ENCODE results near the gene PGBD2. TPM values are rescaled to one million over a fixed set of nuclear protein-coding genes. Genes with fewer than 3 reads are reported as not detected.
A peak's percentile ranks its signal among the peaks of the same experiment; 100 is the strongest.

Gene PGBD2
- total and polyA plus RNA-seq, 2 of the 13 experiments (the other 11 are each of a cell fraction or from before 2014, with no cell fraction given): 6.0 to 7.4 TPM

DNA sequence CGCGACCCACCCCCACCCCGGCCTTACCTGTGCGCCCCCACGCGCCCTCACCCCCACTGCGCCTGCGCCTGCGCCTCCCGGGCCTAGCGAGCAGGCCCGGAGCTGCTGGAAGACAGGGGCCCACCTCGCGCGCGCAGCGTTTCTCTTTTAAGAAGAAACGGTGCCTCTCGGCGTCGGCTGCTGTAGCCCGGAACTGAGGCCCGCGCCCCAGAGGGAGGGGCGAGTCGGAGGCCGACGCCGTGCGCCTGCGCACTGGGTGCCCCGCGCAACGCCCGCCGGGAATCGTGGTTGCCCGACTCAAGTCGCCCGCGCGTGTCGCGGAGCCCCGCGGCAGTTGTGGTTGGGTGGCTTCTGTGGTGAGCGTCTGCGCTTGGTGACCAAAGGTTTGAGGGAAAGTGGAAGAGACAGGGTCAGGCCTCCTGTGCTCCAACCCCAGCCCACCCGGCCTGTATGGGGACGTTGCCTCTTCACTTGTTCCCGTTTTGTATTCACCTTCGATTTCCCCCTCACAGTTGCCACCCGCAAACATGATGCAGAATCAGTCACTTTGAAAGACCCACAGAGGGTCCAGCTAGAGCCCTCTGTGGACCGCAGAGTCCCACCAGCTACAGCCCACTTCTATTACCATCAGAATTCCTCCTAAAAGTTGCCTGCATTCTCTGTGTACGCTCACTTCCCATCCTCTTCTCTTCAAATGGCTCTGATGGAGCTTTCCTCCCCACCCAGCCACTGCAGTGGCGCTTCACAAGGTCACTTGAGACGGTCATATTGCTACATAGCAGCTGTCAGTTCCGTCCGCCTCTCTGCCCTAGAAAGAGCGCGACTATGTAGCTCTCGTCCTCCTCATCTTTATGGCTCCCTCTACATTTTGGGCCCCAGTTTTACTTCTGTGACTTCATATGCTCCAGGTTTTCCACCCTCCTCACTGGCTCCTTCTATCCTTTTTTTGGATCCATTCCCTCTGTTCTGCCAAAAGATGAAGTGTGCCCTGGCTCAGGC, 46.8 kb upstream of the PGBD2 start, which contains the start of gene ZNF692 (continued):
- peak; percentile 39; the same call in 1 of the 2 replicates for TF ChIP-seq ISL2 (CRISPR knock-in tag; IDR thresholded peaks at IDR 0.05)
- TF ChIP-seq ZNF709 (CRISPR knock-in tag; IDR thresholded peaks at IDR 0.05): peak; percentile 39; the same call in 1 of the 2 replicates
- peak; percentile 55 for TF ChIP-seq RBM39 (IDR thresholded peaks at IDR 0.05; ENCODE audit: low read depth, low read length, poor library complexity, severe bottlenecking)
- TF ChIP-seq POLR2G (IDR thresholded peaks at IDR 0.05; ENCODE audit: low read depth, low read length): peak; percentile 92
- TF ChIP-seq ZFP37 (CRISPR knock-in tag; IDR thresholded peaks at IDR 0.05; ENCODE audit: borderline replicate concordance): no peak
- 0 out of 2 replicates have a peak, but pooled peaks have one; percentile 26 for TF ChIP-seq MXD4 (CRISPR knock-in tag; IDR thresholded peaks at IDR 0.05)
- TF ChIP-seq, protein P1, sequence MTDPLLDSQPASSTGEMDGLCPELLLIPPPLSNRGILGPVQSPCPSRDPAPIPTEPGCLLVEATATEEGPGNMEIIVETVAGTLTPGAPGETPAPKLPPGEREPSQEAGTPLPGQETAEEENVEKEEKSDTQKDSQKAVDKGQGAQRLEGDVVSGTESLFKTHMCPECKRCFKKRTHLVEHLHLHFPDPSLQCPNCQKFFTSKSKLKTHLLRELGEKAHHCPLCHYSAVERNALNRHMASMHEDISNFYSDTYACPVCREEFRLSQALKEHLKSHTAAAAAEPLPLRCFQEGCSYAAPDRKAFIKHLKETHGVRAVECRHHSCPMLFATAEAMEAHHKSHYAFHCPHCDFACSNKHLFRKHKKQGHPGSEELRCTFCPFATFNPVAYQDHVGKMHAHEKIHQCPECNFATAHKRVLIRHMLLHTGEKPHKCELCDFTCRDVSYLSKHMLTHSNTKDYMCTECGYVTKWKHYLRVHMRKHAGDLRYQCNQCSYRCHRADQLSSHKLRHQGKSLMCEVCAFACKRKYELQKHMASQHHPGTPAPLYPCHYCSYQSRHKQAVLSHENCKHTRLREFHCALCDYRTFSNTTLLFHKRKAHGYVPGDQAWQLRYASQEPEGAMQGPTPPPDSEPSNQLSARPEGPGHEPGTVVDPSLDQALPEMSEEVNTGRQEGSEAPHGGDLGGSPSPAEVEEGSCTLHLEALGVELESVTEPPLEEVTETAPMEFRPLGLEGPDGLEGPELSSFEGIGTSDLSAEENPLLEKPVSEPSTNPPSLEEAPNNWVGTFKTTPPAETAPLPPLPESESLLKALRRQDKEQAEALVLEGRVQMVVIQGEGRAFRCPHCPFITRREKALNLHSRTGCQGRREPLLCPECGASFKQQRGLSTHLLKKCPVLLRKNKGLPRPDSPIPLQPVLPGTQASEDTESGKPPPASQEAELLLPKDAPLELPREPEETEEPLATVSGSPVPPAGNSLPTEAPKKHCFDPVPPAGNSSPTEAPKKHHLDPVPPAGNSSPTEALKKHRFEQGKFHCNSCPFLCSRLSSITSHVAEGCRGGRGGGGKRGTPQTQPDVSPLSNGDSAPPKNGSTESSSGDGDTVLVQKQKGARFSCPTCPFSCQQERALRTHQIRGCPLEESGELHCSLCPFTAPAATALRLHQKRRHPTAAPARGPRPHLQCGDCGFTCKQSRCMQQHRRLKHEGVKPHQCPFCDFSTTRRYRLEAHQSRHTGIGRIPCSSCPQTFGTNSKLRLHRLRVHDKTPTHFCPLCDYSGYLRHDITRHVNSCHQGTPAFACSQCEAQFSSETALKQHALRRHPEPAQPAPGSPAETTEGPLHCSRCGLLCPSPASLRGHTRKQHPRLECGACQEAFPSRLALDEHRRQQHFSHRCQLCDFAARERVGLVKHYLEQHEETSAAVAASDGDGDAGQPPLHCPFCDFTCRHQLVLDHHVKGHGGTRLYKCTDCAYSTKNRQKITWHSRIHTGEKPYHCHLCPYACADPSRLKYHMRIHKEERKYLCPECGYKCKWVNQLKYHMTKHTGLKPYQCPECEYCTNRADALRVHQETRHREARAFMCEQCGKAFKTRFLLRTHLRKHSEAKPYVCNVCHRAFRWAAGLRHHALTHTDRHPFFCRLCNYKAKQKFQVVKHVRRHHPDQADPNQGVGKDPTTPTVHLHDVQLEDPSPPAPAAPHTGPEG (CRISPR knock-in tag; IDR thresholded peaks at IDR 0.05): 0 out of 2 replicates have a peak, but pooled peaks have one; percentile 28
- TF ChIP-seq ETV5 (CRISPR knock-in tag; IDR thresholded peaks at IDR 0.05; ENCODE audit: borderline replicate concordance): peak; percentile 83
- TF ChIP-seq MED1 (CRISPR knock-in tag; IDR thresholded peaks at IDR 0.05): no peak
- no peak for TF ChIP-seq JUN (CRISPR knock-in tag; IDR thresholded peaks at IDR 0.05)
- no peak for TF ChIP-seq RARA (CRISPR knock-in tag; IDR thresholded peaks at IDR 0.05)
- TF ChIP-seq ZNF296 (CRISPR knock-in tag; conservative IDR thresholded peaks at IDR 0.05): no peak
- TF ChIP-seq HOXA5 (CRISPR knock-in tag; IDR thresholded peaks at IDR 0.05): peak; percentile 85; the same call in 1 of the 2 replicates
- TF ChIP-seq SSRP1 (CRISPR knock-in tag; IDR thresholded peaks at IDR 0.05): no peak
- no peak; the same call in 1 of the 2 replicates for TF ChIP-seq ZBTB42 (CRISPR knock-in tag; IDR thresholded peaks at IDR 0.05)
- TF ChIP-seq, protein P2, sequence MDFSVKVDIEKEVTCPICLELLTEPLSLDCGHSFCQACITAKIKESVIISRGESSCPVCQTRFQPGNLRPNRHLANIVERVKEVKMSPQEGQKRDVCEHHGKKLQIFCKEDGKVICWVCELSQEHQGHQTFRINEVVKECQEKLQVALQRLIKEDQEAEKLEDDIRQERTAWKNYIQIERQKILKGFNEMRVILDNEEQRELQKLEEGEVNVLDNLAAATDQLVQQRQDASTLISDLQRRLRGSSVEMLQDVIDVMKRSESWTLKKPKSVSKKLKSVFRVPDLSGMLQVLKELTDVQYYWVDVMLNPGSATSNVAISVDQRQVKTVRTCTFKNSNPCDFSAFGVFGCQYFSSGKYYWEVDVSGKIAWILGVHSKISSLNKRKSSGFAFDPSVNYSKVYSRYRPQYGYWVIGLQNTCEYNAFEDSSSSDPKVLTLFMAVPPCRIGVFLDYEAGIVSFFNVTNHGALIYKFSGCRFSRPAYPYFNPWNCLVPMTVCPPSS (IDR thresholded peaks at IDR 0.05): no peak
- TF ChIP-seq, protein P3, sequence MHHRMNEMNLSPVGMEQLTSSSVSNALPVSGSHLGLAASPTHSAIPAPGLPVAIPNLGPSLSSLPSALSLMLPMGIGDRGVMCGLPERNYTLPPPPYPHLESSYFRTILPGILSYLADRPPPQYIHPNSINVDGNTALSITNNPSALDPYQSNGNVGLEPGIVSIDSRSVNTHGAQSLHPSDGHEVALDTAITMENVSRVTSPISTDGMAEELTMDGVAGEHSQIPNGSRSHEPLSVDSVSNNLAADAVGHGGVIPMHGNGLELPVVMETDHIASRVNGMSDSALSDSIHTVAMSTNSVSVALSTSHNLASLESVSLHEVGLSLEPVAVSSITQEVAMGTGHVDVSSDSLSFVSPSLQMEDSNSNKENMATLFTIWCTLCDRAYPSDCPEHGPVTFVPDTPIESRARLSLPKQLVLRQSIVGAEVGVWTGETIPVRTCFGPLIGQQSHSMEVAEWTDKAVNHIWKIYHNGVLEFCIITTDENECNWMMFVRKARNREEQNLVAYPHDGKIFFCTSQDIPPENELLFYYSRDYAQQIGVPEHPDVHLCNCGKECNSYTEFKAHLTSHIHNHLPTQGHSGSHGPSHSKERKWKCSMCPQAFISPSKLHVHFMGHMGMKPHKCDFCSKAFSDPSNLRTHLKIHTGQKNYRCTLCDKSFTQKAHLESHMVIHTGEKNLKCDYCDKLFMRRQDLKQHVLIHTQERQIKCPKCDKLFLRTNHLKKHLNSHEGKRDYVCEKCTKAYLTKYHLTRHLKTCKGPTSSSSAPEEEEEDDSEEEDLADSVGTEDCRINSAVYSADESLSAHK (CRISPR knock-in tag; IDR thresholded peaks at IDR 0.05; ENCODE audit: borderline replicate concordance): 0 out of 2 replicates have a peak, but pooled peaks have one; percentile 24
- no peak for TF ChIP-seq ZNF562 (CRISPR knock-in tag; IDR thresholded peaks at IDR 0.05; ENCODE audit: borderline replicate concordance)
- TF ChIP-seq SRSF4 (IDR thresholded peaks at IDR 0.05; ENCODE audit: low read depth, low read length, poor library complexity, severe bottlenecking): no peak

Measured in HepG2 (cell line).